DMS153 (cell line): ENCODE measurements around the gene AGMO.
"Not testable (repeated sequence)": the region's sequence is repeated elsewhere in the genome, so short reads cannot be mapped to it uniquely, and the experiment has no call there.

Source experiments
- DNase-seq: peaks from one replicate; lab custom pipeline; 2025; lab: John Stamatoyannopoulos, UW

The AGMO gene

DNA sequence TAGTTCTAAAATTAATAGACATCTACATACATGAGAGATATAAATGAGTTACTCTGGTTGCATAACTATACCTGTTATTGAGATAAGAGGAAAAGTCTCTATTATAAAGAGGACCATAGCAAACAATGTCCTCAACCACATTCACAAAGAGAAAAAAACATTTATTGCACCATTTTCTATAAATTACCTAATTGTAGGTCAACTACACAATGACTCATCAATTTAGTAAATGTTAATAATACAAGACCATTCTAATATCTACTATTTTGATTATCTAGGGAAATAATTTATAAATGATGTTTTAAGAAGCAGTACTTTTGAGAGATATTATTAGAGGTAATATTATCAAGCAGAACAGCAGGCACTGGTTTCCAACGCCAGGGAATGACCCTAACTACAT is 246.1 kb downstream of the AGMO start:
- no peak for DNase-seq

DNA sequence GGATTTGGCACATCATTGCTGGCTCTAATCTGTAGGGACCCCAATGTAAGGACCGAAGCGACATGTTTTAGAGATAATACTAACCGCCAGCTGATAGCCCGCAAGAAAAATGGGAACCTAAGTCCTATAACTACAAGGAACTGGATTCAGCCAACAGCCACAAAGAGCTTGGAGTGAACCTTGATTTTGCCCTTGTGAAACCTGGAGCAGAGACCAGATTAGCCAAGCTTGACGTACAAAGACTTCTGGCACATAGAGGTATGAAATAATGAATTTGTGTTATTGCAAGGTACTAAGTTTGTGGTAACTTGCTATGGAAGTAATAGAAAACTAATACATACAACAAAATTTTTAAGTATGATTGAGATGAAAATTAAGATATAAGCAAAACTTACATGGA is 246.9 kb downstream of the AGMO start:
- DNase-seq = no peak

DNA sequence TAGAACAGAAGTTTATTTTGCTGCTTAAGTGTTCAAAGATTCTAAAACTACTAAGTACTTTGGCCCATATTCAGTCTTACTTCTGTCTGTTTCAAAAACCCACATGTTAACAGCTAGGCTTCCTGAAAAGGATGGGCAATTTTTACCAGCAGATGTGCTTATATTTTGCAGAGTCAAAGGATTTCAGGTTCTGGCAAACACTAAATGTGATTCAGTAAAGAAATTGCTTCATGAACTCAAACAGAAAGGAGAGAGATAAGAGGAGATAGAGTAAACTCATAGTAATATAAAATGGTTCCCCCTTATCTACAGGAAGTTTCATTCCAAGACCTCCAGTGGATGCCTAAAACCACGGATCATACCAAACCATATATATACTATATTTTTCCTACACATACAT is 248.5 kb downstream of the AGMO start:
- DNase-seq = no peak

- DNase-seq = no peak
Observed at GRCh38 chr7:15309872-15310271, 251.9 kb downstream of the AGMO start.

DNA sequence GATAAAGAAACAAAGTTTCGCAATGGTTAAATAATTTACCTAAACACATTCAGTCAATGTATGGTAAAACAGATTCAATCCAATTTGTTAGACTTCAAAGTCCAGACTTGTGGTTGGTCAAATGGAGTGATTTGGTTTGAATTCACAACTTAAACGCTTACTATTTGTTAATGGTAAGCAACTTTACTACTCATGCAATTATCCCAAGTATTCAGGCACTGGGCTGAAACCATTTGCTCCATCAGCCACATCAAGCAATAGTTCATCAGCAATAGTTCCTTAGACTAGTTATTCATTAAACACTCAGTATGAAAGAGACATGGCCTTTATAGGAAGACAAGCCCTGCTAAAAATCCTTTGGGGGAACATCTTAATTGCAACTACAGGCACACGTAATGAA is 253.0 kb downstream of the AGMO start:
- no peak for DNase-seq

DNA sequence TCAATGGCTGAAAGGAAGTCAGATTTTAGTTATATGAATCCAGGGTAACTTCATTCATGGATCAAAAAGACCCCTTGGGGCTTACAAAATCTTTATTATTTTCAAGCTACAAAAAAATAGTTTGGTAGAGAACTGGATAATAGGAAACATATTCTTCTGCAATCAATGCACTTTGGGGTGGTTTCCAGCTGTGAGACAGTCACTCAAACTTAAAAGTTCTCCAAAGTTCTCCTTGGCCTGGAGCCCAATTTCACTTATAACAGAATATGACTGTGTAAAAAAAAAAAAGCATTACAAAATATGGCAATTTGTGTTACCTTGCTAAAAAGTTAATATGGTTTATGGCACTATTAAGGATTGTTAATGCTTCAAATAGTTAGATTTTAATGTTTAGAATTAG is 255.5 kb downstream of the AGMO start:
- DNase-seq = no peak

GRCh38 chr7:15305002-15305600 is 256.7 kb downstream of the AGMO start:
- peak; percentile 36 for DNase-seq

GRCh38 chr7:15303357-15303756 is 258.5 kb downstream of the AGMO start:
- no peak for DNase-seq

- not testable (repeated sequence) for DNase-seq
Observed at GRCh38 chr7:15300986-15301385, 260.8 kb downstream of the AGMO start.

- no peak for DNase-seq
Observed at GRCh38 chr7:15292138-15292537, 269.7 kb downstream of the AGMO start.

DNA sequence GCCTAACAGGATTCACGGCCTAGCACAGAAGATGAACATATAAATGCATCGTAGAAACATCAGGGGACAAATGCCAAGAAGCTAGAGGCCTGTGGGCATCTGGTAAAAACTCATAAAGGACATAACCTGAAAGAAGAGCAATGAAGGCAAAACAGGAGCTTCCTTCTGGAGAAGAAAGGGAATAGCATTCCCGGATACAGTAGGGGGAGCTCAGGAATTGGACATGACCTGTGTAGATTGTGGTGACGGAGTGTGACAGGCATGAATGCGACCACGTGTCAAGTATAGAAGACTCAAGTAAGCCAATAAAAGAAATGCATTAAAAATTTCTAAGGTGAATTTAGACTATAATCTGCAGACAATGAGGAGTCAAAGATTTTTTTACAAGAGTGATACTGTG is 270.1 kb downstream of the AGMO start:
- peak; percentile 10 for DNase-seq

- DNase-seq = no peak
Observed at GRCh38 chr7:15288741-15289140, 273.1 kb downstream of the AGMO start.

DNA sequence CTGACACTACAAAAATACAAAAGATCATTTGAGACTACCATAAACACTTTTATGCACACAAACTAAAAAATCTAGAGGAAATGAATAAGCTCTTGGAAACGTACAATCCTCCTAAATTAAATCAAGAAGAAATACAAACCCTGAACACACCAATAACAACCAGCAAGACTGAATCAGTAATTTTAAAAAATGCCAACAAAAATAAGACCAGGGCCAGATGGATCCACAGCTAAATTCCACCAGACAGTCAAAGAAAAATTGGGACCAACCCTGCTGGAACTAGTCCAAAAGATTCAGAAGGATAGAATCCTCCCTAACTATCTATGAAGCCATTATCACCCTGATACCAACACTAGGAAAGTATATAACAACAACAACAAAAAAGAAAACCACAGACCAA is 277.4 kb downstream of the AGMO start:
- no peak for DNase-seq

DNA sequence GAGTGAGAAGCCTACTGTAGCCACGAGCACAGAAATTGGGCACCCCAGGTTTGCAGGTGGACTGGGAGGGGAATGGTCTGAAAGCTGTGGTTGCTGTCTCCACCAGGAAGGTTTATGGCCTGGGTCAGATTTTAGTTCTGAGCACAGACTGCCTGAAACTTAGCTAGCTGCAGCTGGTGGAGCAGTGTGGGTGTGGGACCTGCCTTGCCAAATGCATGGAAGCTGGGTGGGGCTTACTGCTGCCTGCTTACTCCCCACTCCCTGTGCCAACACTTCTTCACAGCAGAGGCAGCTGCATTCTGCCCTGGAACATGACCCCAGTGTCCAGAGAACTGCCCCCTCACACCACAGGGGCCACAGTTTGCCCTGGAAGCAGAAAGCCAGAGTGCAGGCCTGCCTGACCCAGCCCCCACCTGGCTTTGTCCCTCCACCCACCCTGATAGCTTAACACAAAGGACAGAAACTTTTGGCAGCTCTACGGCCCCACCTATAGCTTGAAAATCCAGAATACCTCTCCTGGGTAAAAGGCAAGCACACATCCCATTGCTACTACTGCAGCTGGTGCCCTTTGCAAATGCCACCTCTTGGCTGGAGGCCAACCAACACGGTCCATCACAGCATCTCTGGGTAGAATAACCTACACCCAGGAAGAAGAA is 281.6 kb downstream of the AGMO start:
- no peak for DNase-seq

- no peak for DNase-seq
Observed at GRCh38 chr7:15279640-15280039, 282.2 kb downstream of the AGMO start.

- no peak for DNase-seq
Observed at GRCh38 chr7:15257689-15258088, 304.1 kb downstream of the AGMO start.

- DNase-seq = no peak
Observed at GRCh38 chr7:15252181-15252580, 309.6 kb downstream of the AGMO start.

GRCh38 chr7:15248514-15248913 is 313.3 kb downstream of the AGMO start:
- DNase-seq = no peak

DNA sequence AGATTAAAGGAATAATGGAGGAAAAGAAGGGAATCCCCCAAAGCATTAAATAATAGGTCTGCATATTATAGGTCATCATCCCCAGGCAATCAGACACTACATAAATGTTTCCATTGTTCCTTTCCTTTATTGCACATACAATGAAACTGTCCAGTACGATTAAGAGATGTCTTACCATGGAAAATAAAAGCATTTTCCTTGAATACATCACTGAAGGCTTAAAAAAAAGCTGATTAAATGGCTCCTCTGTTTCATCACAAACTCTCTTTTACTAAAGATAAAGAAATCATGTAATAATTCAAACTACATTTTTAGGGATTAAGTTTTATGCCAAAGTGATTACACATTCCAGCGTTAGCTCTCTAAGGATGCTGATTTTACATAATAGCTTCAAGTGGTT is 316.0 kb downstream of the AGMO start:
- no peak for DNase-seq

- DNase-seq = no peak
Observed at GRCh38 chr7:15239801-15240200, 322.0 kb downstream of the AGMO start.

GRCh38 chr7:15236952-15237351 is 324.9 kb downstream of the AGMO start:
- DNase-seq = no peak

GRCh38 chr7:15234431-15234830 is 327.4 kb downstream of the AGMO start:
- DNase-seq = no peak

DNA sequence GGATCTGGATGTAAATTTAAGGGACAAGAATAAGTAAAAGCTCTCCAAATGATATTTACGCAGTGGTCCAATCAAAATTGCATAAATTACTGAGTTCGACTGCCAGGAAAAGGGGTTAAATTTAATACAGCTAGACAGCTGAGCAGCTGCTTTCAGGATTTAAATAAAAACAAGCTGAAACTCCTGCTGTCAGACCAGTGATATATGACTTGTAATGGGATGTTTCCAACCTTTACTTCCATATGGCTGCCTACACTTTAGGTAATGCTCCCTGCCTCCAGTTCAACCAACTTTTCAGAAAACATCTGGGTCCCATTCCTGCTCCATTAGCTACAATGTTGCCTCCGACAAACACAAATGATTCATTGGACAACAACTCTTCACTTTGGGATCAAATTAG is 333.0 kb downstream of the AGMO start:
- no peak for DNase-seq

DNA sequence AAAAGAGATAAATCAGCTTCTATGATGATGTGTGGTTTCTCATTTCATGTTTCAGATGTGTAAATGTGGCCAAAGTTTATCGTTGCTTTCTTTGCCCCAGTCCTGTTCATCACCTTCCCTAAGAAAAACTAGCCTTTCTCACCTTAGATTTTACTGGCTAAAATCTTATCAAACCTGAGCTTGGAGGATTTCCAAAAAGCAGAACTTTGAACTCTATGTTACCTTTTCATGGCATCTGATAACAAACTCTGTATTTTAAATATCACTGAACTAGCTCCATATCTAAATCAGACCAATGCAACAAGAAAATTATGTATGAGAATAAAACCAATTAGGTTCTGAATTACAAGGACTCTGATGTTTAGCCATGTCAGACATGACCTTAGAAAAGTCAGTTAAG is 335.8 kb downstream of the AGMO start:
- DNase-seq = no peak
